GM18858 (cell line): ENCODE measurements around the gene PRKCE.

Experiments used
- ATAC-seq: cut with Tn5 transposase; IDR thresholded peaks from one replicate; pipeline ENCODE4 v1.9.1; 2021; ENCODE audit not compliant: unreplicated experiment

Gene PRKCE

DNA sequence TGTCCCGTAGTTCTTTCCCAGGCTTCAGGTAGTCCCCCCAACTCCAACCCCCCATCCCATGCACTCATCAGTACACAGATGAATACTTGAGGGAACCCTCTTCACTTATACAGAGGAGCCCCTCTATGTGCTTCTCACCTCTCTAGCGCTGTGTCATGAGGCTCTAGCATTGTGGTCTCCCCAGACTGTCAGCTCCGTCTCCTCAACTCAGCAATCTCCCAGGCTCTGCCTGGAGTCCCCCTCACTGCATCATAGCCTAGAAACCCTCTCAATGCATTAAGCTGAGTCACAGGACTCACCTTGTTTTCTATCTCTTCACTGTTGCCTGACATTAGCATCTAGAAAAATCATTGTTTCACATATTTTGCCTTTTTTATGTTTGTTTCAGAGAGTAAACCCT lies 20.2 kb upstream of the PRKCE start:
- no peak for ATAC-seq

DNA sequence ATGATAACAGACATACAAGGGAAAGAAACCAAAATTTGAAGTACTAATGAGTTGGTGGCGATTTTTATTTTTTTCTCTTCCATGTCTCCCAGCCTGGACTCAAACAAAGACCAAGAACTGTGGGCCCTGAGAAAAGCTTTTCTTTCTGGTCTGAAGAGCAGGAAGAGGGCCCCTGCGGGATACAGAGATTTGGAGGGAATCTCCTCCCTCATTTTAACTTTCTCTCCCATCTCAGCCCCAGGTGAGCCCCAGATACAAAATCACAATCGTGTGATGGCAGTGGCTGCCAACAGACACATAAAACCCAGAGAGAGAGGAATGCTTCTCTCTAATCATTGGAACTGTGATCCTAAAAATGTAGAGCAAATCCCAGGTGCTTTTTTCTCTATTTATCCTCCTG lies 19.5 kb upstream of the PRKCE start:
- ATAC-seq, result no peak

DNA sequence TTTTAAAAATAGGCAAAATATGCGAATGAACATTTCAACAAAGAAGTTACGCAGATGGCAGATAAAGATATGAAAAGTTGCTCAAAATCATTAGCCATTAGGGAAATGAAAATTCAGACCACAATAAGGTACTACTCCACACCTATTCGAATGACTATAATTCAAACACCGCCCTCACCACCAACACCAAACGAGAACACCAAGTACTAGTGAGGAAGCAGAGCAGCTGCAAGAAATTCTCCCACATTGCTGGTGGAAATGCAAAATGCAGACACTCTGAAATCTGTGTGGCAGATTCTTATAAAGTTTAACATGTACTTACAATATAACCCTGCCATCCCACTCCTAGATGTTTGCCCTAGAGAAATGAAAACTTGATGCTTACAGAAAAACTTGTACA lies 17.3 kb upstream of the PRKCE start:
- no peak for ATAC-seq

DNA sequence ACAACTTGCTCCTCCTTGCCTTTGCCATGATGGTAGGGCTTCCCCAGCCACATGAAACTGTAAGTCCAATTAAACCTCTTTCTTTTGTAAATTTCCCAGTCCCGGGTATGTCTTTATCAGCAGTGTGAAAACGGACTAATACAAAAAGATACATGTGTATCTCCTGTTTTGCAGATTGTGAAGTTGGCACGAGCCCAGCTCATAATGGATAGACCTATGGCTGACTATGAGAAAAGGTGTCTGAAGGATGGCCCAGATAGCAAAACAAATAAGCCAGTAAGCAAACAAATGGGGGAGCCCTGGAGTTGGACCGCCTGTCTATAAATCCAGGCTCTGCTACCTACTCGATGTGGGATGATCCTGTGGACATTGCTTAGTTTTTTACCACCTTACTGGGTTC lies 15.5 kb upstream of the PRKCE start:
- no peak for ATAC-seq

DNA sequence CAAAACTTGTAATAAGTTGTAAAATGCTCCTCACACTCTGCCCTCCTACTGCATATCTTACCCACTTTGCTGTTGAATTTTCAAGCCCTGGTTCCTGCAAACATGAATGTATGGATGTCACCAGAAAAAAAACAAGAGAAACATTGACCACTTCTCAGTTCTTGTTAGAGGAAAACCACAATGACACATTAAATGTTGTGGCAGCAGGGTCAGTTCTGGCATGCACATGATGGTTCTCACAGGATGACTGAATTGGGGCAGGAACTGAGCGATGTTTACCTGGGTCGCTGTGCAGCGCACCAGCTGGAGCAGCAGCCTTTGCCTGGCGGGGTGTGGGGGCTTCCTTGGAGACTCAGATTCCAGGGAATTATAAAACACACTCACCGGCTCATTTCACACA lies 14.0 kb upstream of the PRKCE start:
- ATAC-seq, result no peak

DNA sequence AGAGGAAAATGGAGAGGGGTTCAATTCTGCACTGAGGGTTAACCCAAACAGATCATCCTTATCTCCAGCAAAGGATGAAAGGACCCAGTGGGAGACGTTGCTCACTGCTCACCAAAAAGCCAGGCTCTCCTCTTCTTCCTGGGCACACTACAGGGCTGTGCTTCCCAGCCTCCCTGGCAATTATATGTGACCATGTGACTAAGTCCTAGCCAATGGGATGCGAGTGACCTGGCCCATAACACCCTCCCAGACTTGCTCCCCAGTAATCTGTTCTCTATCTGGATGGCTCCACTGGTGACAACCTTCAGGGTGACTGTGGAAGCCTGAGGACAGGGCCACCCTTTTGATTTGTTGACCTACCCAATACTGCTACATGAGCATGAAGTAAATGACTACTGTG lies 10.9 kb upstream of the PRKCE start:
- no peak for ATAC-seq

DNA sequence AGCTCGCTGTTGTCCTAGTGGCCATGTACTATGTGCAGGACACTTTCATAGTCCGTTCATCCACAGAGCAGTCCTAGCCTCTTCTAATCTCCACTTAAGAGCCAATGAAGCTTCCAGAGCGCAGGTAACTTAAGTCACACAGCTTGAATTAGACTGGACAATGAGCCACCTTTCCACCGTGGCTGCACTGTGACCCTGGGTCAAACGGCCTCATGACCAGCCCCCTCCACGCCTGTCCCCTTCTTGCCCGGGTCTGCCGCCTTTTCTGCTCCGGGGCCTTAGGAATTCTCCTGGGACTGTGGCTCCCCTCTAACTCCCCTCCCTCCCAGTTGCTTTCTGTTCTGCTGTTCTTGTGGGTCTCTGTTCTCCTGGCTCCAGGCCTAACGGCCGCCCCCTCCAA lies 8.4 kb upstream of the PRKCE start:
- ATAC-seq, result no peak

DNA sequence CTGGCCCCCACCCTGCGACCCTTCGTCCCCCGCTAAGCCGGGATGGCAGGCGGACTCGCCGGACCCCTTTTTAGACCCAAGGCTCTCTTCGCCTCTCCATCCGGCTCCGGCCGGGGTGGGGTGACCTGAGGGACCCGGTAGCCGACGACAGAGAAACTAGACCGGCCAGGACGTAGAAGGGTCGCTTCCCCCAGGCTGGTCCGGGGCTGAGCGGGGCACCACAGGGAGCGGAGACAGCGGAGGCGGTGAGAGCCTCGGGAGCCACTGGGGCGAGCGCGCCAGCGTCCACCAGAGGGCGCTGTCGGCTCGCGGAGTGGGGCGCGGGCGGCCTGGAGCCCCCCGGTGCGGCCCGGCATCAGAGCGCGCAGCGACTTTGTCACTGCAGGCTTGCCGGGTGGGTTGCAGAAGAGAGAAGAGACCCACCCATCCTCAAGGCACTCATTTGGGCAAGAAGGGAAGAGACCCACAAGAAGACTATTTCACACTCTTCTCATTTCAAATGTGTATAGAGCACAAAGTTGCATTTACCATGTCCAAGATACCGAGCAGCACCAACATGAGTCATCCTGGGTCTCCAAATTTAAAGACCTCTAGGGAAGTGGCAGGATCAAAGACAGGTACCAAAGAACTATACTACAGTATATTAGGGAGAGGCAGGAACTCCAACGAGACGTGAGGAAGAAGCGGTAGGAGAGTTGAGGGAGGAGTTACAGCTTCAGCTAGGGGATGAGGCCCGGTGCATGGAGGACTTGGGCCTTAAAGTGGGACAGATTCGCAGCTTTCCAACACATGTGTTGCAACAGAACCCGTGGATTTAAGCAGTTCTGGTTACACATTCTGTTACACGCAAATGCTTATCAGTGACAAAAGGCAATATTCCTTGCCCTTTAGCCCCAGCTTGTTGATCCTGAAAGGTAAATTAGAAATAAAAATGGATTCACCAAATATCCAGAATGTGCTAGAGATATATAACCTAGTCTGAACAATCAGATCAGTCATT lies 7.6 kb upstream of the PRKCE start:
- no peak for ATAC-seq

DNA sequence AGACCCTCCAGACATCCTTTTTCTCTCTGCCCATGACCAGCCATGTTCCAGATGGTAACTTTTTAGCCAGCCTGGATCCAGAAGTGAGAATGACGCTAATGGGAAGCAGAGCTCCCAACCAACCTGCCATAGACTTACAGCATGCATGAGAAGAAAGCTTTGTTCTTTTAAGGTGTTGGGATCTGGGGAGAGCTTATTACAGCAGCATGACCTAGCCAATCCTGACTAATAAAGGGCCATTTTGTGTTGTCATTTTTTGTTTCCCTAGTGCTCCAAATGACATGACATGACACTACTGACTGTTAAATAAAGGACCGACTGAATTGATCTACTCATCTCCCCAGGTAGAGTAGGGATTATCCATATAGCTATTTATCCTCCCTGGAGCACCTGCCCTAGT lies 5.2 kb upstream of the PRKCE start:
- ATAC-seq, result no peak

DNA sequence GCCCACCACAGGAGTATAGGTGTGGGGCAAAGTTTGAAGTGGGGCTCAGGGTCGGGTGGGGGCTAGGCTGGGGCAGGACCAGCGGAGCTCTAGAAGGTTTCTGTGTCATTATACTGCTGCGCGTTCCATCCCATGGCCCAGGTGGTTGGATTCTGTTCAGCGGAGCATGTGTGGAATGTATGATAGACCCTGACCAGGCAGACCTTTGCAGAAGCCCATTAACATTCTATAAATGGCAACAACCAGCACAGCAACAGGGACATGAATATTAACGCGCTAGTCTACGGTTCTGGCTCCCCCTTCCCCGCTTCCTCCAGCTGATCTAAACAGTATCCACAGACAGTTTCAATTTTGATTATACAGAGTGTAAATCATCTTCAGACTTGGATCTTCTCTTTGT lies 4.1 kb upstream of the PRKCE start:
- ATAC-seq, result no peak

DNA sequence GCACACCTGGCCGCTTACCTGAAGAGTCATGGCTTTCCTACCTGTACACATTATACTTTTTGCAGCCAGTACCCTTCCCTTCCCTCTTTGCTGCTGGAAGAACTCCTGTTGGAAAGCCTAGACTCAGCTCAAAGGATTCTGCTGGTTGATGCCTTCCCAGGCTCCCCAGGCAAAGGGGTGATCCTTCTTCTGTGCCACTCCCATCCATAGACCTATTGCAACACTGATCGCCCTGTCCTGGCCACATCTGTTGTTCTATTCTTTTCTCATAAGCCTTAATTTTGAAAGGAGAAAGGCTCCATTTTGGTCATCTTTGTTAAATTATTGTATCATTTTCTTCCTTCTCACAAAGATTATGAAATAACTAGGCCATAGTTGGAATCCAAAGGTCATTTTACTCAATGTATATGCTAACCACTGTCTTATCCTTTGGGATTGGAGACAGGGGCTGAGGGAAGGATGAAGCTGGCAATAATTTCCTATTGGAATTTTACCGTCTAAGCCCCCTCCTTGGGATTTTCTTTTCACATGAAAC lies 3.4 kb upstream of the PRKCE start:
- ATAC-seq, result no peak

DNA sequence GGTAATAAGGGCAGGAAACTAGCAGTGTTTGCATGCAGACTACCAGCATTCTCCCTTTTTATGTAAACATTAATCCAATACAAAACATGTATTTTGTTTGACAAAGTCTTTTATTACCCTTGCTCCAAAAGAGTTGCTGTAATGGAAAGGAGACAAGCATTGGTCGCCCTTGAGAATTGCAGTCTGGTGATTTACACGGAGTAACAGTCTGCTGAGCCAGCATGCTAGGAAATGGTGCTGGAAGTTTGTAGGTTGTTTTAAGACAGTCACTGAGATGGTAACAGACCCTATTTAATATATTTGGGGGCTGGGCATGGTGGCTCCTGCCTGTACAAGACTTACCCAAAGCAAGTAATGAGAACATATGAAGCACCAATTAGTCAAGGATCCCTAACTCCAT lies 2.8 kb upstream of the PRKCE start:
- ATAC-seq, result no peak

DNA sequence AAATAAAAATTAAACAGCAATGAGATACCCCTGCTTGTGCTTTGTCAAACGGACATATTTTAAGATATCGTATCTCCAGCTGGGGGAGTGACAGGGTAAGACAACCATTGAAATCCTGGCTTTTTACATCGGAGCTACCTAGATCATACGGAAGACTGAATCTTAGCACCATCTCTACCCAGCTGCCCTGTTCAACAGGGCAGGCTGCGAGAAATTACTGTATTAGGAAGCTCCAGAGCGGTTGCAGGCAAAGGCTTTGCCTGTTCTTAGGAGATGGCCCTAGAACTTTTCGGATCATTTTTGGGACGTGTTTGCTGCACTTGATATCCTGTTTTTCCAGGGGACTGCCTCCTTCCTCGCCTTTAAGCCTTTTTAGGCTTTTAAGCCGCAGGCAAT lies 2.0 kb upstream of the PRKCE start:
- no peak for ATAC-seq

DNA sequence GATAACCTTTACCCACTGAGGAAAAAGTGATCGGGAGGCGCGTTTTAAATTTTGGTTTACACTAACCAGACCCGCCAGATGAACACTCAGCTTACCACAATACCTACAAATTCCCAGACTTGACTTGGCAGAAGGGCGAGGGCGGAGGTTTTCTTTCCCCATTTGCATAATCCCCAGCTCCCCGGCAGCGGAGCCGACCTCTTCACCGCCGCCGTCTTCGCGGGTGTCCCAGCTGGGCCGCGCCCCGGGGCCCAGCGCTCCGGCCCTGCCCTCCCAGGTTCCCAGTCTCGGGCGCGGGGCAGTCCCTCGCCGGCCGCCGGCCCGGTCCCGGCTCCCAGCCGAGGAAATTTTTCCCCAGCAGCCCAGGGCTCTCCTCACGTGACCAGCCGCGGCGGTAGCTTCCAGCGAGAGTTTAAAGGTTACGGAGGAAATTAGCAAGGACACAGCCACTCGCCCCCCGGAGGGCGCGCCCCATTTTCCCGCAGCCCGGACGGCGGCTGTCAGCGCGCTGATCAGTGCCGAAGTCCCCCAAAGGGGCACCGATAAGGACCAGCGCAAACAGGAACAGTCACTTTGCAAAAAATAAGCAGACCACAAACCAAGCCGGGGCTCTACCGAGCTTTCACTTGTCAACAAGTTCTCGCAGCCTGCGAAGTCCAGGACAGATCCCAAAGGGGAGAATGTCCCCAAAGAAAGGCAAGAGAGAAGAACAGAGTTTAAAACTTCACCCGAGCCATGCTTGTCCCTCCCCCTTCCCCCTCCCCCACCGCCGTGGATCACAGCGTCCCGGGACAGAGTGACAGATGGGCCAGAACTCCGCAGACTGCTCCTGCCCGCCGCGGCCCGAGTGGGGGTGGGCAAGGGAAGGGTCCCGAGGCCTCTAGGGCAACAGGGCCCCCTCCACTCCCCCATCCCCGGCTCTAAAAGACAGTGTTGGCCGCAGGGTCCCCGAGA lies 1.3 kb upstream of the PRKCE start:
- ATAC-seq, result no peak

DNA sequence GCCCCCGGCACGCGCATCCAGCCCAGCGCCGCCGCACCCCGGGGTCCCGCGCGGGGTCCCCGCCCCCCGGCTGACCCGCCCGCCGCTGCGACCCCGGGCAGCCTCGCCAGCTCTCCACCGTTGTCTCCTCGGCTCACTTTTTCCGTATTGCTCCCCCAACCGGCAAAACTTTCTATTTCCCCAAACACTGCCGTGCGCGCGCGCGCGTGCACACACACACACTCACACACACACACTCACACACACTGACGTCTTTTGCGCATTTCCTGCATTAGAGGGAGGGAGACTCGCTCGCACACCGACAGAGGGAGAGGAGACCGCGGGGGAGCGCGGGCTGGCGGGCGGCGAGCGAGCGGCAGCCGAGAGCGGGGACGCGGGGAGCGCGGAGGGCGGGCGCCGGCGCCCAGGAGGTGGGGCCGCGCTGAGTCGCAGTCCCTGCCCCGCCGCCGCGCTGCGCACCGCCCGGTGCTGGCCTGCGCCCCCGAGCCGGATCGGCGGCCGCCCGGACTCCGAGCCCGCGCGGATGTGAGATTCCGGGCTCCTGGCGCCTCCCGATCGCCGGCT lies 542 bp upstream of the PRKCE start:
- peak; percentile 58 for ATAC-seq

DNA sequence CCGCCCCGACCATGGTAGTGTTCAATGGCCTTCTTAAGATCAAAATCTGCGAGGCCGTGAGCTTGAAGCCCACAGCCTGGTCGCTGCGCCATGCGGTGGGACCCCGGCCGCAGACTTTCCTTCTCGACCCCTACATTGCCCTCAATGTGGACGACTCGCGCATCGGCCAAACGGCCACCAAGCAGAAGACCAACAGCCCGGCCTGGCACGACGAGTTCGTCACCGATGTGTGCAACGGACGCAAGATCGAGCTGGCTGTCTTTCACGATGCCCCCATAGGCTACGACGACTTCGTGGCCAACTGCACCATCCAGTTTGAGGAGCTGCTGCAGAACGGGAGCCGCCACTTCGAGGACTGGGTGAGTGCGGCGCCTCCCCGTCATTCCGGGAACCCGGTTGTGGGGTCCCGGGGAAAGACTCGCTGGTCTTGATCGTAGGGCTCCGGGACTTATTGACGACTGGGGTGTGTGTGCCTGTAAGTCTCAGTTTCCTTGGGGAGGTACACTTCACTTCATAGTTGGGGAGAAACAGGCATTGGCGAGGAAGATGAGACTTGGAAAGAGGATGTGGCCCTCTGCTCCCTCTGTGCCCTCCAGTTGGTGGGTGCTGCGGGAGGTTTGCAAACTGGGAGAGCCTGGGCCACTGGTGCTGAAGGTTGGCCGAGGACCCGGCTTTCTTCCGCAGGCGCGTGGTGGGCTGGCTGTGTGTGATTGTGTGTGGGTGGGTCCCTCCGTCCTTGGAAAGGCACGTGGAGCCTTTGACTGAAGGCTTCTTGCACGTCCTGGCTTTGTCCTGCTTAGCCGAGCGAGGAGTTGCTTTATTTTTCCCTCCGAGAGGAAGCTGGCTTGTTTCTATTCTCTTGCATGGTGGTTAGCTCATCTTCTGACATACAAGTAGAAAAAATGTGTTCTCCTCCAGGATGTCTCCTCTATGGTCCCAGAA lies 886 bp downstream of the PRKCE start:
- no peak for ATAC-seq

DNA sequence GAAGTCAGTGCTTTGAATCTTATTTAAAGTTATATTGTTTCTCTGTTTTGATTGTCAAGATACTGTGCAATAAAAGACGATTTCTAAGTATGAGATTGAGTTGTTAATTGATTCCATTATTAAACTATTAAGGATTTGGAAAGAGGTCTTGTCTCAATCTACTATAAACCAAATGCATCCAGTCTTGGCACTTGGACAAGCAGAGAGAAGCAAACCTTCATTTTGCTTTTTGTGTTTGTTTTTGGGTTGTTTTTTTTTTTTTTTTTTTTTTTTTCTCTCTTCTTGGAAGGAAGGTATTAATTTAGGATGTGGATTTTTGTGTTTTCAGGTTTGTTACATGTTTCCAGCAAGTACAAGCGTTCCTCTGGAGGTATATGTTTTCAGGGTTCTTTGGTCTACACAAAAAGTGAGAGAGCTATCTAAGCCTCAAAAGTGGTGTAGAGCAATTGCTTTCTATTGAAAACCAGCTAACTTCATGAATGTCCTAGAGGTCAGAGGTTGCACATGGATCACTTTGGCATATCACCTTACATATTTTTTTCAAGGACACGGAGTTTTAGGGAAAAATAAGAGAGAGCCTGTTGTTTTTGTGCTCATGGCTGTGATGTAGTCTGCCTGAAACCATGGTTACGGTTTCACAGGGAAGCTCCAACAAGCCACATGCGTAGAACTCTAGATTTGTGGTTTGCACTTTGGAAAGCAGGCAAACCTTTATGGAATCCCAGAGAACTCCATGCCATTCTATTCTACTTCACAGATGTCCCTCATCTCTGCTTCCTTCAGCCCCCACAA lies 1.8 kb downstream of the PRKCE start:
- ATAC-seq, result no peak

DNA sequence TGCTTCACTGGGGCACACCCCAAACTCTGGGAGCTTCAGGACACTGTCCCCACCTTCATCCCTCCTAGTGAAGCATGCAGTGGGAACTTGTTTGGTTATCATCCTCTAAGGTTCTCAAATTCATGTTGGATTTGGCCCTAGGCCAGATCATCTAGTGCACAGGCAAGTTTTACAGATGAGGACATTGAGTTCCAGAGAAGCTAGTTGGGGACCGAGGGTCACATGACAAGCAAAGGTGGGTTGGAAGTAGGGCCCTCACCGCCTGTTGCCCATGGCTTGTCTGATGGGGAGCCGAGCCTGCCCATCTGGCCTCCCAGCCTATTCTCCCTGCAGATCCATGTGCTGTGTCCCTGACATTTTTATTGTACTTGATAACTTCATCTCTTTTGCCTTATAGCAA lies 2.8 kb downstream of the PRKCE start:
- no peak for ATAC-seq

DNA sequence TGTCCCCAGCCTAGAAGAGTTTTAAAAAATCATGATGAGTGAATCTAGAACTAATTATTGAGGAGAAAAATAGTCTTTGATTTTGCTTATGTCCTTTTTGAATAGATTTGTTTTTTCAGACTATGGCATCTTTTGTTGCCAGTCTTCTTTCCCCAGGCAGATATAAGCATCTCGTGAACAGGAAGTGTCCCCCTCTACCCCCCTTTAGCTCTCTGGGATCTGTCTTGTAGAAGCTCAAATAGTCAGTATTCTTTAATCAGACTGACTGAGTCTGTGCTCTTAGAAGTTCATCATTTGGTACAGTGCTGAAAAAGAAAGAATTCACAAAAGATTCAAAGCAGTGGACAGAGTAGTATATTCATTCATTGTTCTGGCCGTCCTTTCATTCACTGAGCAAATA lies 10.4 kb downstream of the PRKCE start:
- ATAC-seq, result no peak
